Lung (tissue), 12 donors: Measurements from ENCODE around the gene SOCS7. TPM values are rescaled to one million over a fixed set of nuclear protein-coding genes. Genes with fewer than 3 reads are reported as not detected.

Source experiments
- ATAC-seq: fragments of 200-7000 bp; cut with Tn5 transposase; one replicate; pipeline ENCODE4 v1.9.1; 2020; ENCODE audit warnings: moderate number of reproducible peaks; ENCODE audit not compliant: insufficient read depth, low FRiP score
- DNase-seq, 3 donors: peaks; one replicate each; pipeline ENCODE4 v3.0.0-alpha.2; 2013 to 2017
- H3K27ac ChIP-seq, 2 donors: one replicate each; pipeline ENCODE4 v1.5.1; 2013; ENCODE audit warnings: mild to moderate bottlenecking in 2 of 2, moderate library complexity in 2 of 2, control low read depth in 1 of 2, inconsistent platforms in 1 of 2, low read depth in 1 of 2, low read length in 1 of 2
- H3K27me3 ChIP-seq, 3 donors: one replicate each; pipeline ENCODE4 v1.5.1; 2013; ENCODE audit warnings: low read length in 2 of 3; ENCODE audit not compliant: control insufficient read depth in 3 of 3, insufficient read depth in 3 of 3
- H3K36me3 ChIP-seq, 4 donors: one replicate each; pipeline ENCODE4 v1.5.1; 2013; ENCODE audit warnings: low read length in 4 of 4, mild to moderate bottlenecking in 1 of 4, moderate library complexity in 1 of 4; ENCODE audit not compliant: control insufficient read depth in 4 of 4, insufficient read depth in 4 of 4
- H3K4me1 ChIP-seq, 5 donors: one replicate each; pipeline ENCODE4 v1.5.1; 2013; ENCODE audit warnings: low read length in 5 of 5, mild to moderate bottlenecking in 2 of 5, moderate library complexity in 1 of 5; ENCODE audit not compliant: control insufficient read depth in 5 of 5, insufficient read depth in 5 of 5
- H3K4me3 ChIP-seq: one replicate; pipeline ENCODE4 v1.5.1; 2013; ENCODE audit warnings: mild to moderate bottlenecking, control low read depth, moderate library complexity
- H3K9ac ChIP-seq, 2 donors: one replicate each; pipeline ENCODE4 v1.5.1; 2013; ENCODE audit warnings: low read length in 2 of 2, control low read depth in 1 of 2; ENCODE audit not compliant: insufficient read depth in 1 of 2
- H3K9me3 ChIP-seq, 4 donors: one replicate each; pipeline ENCODE4 v1.5.1; 2013; ENCODE audit warnings: low read length in 3 of 4, mild to moderate bottlenecking in 1 of 4, moderate library complexity in 1 of 4; ENCODE audit not compliant: control insufficient read depth in 4 of 4, insufficient read depth in 3 of 4
- WGBS, 2 donors: extraction: QIAGEN DNeasy Blood & Tissue Kit; methylation state at CpG; one replicate each; pipeline ENCODE4 v1.1.7; 2013; 5-methylcytosine and 5-hydroxymethylcytosine counted together
- polyA plus RNA-seq, 2 donors: library from polyadenylated mRNA; stranded (reverse); fragments of 200-250 nt; gene quantifications; one replicate each; pipeline ENCODE4 v1.2.1, GENCODE V29; 2013
- total RNA-seq, 2 donors: library from RNA; depleted of rRNA in 1 of 2; stranded (reverse); fragments of >200 nt in 1 of 2; gene quantifications; one replicate each; pipeline ENCODE4 v1.2.1, GENCODE V29; 2014 to 2021
- TF ChIP-seq, protein P1 (sequence below): IDR thresholded peaks from 2 replicates; pipeline ENCODE4 v1.5.1; 2012; ENCODE audit warnings: mild to moderate bottlenecking; ENCODE audit errors: control extremely low read depth, extremely low read depth
- donor health status: control.
- donor health status: control.
- donor health status: Bipolar disorder and iron deficiency.
- donor health status: healthy.
- donor health status: DM: yes; HTN: yes; CAD: no.

Gene SOCS7
- total and polyA plus RNA-seq, 4 donors = 6.5 to 23.6 (median 10.2) TPM

DNA sequence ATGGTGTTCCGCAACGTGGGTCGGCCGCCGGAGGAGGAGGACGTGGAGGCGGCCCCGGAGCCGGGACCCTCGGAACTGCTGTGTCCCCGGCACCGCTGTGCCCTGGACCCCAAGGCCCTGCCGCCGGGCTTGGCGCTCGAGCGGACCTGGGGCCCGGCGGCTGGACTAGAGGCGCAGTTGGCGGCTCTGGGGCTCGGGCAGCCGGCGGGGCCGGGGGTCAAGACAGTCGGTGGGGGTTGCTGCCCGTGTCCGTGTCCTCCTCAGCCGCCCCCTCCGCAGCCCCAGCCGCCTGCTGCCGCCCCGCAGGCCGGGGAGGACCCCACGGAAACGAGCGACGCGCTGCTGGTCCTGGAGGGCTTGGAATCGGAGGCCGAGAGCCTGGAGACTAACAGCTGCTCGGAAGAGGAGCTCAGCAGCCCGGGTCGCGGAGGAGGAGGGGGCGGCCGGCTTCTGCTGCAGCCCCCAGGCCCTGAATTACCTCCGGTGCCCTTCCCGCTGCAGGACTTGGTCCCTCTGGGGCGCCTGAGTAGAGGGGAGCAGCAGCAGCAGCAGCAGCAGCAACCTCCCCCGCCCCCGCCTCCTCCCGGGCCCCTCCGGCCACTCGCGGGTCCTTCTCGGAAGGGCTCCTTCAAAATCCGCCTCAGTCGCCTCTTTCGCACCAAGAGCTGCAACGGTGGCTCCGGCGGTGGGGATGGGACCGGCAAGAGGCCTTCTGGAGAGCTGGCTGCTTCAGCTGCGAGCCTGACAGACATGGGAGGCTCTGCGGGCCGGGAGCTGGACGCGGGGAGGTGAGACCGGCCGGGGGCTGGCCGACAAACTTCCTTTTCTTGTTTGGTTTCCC lies 821 bp downstream of the SOCS7 start:
- Histone ChIP-seq H3K9ac (peak overlapping the region in 1 of 2 donors; percentile 63), H3K36me3 (no peaks in the 10 kb centered on the region), H3K27me3 (no peaks in the 10 kb centered on the region), H3K4me3 (peak overlapping the region; percentile 78), H3K27ac (peak overlapping the region; percentile 40 to 81), H3K4me1 (peaks cover 4 to 33% (median 14%) of the 10 kb centered on the region in 5 donors), H3K9me3 (no peaks in the 10 kb centered on the region)
- DNase-seq = peak; percentile 33 to 40 (median 35)
- WGBS, 2 donors = 1% methylated on average over 57 to 72 of the region's 72 CpGs
- peak; percentile 15 for ATAC-seq
- TF ChIP-seq, protein P1, sequence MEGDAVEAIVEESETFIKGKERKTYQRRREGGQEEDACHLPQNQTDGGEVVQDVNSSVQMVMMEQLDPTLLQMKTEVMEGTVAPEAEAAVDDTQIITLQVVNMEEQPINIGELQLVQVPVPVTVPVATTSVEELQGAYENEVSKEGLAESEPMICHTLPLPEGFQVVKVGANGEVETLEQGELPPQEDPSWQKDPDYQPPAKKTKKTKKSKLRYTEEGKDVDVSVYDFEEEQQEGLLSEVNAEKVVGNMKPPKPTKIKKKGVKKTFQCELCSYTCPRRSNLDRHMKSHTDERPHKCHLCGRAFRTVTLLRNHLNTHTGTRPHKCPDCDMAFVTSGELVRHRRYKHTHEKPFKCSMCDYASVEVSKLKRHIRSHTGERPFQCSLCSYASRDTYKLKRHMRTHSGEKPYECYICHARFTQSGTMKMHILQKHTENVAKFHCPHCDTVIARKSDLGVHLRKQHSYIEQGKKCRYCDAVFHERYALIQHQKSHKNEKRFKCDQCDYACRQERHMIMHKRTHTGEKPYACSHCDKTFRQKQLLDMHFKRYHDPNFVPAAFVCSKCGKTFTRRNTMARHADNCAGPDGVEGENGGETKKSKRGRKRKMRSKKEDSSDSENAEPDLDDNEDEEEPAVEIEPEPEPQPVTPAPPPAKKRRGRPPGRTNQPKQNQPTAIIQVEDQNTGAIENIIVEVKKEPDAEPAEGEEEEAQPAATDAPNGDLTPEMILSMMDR = no peak

DNA sequence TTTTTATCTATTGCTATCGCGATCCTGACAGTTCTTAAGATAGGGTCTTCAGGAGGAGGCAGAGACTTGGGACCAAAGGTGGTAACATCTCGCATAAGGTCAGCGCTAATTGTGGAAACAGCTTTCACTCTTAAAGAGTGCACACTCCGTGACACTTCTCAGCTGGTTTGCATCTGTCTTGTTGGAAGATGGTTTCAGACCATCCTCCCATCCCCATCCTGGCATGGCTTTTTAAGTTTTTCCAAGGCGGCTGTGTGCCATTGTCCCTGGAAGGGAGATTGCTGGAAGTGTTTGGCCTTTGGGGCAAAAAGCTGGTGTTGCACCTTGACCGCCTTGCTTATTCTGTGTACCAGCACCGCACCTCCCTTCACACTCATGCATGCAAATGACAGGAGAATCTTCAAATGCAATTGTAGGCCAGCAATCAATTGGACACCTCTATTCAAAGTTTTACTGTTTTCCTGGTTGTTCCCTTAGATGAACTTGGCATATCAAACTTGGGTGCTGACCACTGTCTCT lies 1.5 kb downstream of the SOCS7 start:
- H3K9ac ChIP-seq = peak overlapping the region in 1 of 2 donors; percentile 63
- no peaks in the 10 kb centered on the region for H3K9me3 ChIP-seq
- 23 to 31% methylated on average over 8 of the region's 8 CpGs for WGBS, 2 donors
- H3K36me3 ChIP-seq = no peaks in the 10 kb centered on the region
- no peaks in the 10 kb centered on the region for H3K27me3 ChIP-seq
- peaks cover 4 to 39% (median 17%) of the 10 kb centered on the region in 5 donors for H3K4me1 ChIP-seq
- H3K4me3 ChIP-seq = peak overlapping the region; percentile 78
- TF ChIP-seq, protein P1 = no peak
- peak in 1 of 3 donors; percentile 34 for DNase-seq
- H3K27ac ChIP-seq = no peak overlapping the region
- ATAC-seq = no peak

DNA sequence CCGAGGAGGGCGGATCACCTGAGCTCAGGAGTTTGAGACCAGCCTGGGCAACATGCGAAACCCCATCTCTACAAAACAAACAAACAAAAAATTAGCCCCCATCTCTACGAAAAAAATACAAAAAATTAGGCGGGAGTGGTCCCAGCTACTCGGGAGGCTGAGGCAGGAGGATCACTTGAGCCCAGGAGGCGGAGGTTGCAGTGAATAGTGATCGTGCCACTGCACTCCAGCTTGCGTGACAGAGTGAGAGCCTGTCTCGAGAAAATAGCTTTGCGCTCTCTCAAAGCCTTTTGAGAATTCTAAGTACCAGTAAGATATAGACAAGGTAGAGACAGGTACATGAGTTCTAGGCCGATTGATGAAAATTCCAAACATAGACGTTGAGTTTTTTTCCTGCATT lies 2.0 kb downstream of the SOCS7 start:
- H3K27me3 ChIP-seq = no peaks in the 10 kb centered on the region
- ATAC-seq = no peak
- no peak overlapping the region for H3K9ac ChIP-seq
- H3K27ac ChIP-seq = no peak overlapping the region
- no peaks in the 10 kb centered on the region for H3K9me3 ChIP-seq
- no peaks in the 10 kb centered on the region for H3K36me3 ChIP-seq
- WGBS, 2 donors = 75 to 83% methylated on average over 13 of the region's 13 CpGs
- no peak for DNase-seq
- H3K4me3 ChIP-seq = no peak overlapping the region
- TF ChIP-seq, protein P1 = no peak
- peaks cover 4 to 40% (median 17%) of the 10 kb centered on the region in 5 donors for H3K4me1 ChIP-seq
